Transverse colon (tissue), 3 donors: ENCODE data around the gene SNIP1.
"Not testable (repeated sequence)": the region's sequence is repeated elsewhere in the genome, so short reads cannot be mapped to it uniquely, and the experiment has no call there.

Source experiments
- CTCF ChIP-seq, 5 experiments: fragments of 200-600 bp in 3 of 5; fragments of 450-650 bp in 2 of 5; sonication (generic) in 3 of 5; IDR thresholded peaks; 1 replicate in 2 of 5; 2 replicates in 3 of 5; pipeline ENCODE4 v1.5.1; 2016 to 2017; ENCODE audit warnings: antibody characterized with exemption in 5 of 5, inconsistent platforms in 3 of 5, mild to moderate bottlenecking in 2 of 5, moderate library complexity in 1 of 5
- EP300 ChIP-seq: sonication (generic); formaldehyde crosslinking; IDR thresholded peaks from one replicate; pipeline ENCODE4 v1.6.1; 2017; ENCODE audit warnings: antibody characterized with exemption, low read depth
- POLR2A ChIP-seq: fragments of 450-650 bp; IDR thresholded peaks from one replicate; pipeline ENCODE4 v1.6.1; 2016; ENCODE audit warnings: antibody characterized with exemption, mild to moderate bottlenecking, moderate library complexity

DNA sequence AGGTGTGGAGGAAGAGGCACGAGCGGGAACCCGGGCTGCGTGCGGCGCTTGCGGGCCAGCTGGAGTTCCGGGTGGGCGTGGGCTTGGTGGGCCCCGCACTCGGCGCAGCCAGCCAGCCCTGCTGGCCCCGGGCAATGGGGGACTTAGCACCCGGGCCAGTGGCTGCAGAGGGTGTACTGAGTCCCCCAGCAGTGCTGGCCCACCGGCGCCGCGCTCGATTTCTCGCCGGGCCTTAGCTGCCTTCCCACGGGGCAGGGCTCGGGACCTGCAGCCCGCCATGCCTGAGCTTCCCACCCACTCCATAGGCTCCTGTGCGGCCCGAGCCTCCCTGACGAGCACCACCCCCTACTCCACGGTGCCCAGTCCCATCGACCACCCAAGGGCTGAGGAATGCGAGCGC lies 35.9 kb downstream of the SNIP1 start:
- TF ChIP-seq CTCF (IDR thresholded peaks at IDR 0.05); EP300; POLR2A: not testable (repeated sequence)
